ES-I3 (cell line): ENCODE measurements around the gene VAPB.

Experiments
- H3K36me3 ChIP-seq: 2 replicates; pipeline ENCODE4 v1.6.1; 2013; ENCODE audit warnings: mild to moderate bottlenecking, low read length, control low read depth, moderate library complexity; ENCODE audit not compliant: insufficient read depth
- H3K4me1 ChIP-seq: 2 replicates; pipeline ENCODE4 v1.6.1; 2013; ENCODE audit warnings: mild to moderate bottlenecking, control low read depth, low read length; ENCODE audit not compliant: insufficient read depth
- H3K9ac ChIP-seq: 2 replicates; pipeline ENCODE4 v1.6.1; 2013; ENCODE audit warnings: low read depth, mild to moderate bottlenecking, low read length, moderate library complexity
- H3K9me3 ChIP-seq: 2 replicates; pipeline ENCODE4 v1.6.1; 2013; ENCODE audit warnings: mild to moderate bottlenecking, low read length, moderate library complexity; ENCODE audit not compliant: control insufficient read depth, insufficient read depth

The VAPB gene

GRCh38 chr20:58389968-58390658, 1.1 kb downstream of the VAPB start:
- Histone ChIP-seq H3K36me3 (no peaks in the 10 kb centered on the region; the same call in 1 of the 2 replicates), H3K4me1 (peaks cover 4% of the 10 kb centered on the region), H3K9ac (peak overlapping the region; percentile 89), H3K9me3 (no peaks in the 10 kb centered on the region)

GRCh38 chr20:58390659-58391035, 1.6 kb downstream of the VAPB start:
- Histone ChIP-seq H3K9me3 (no peaks in the 10 kb centered on the region), H3K9ac (no peak overlapping the region), H3K36me3 (no peaks in the 10 kb centered on the region; the same call in 1 of the 2 replicates), H3K4me1 (peaks cover 7% of the 10 kb centered on the region)

DNA sequence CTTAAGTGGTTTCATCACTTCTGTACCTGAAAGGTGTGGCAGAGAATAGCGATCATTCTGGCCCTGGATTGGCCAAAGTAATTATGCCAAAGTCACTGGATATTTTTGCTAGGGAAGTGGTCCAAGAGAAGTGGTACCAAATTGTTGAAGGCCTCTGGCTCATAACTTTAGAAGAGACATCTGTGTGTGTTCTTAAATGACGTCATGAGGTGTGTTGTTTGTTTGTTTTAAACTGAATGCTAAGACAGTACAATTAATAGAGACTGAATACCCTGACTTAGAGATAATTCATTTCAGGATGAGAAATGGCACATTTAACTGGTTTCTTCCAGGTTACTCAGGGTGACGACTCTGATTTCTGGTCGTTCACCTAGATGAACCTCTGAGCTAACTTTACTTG, 3.3 kb downstream of the VAPB start:
- Histone ChIP-seq H3K4me1 (peaks cover 9% of the 10 kb centered on the region), H3K9me3 (no peaks in the 10 kb centered on the region), H3K9ac (no peak overlapping the region), H3K36me3 (no peaks in the 10 kb centered on the region; the same call in 1 of the 2 replicates)

DNA sequence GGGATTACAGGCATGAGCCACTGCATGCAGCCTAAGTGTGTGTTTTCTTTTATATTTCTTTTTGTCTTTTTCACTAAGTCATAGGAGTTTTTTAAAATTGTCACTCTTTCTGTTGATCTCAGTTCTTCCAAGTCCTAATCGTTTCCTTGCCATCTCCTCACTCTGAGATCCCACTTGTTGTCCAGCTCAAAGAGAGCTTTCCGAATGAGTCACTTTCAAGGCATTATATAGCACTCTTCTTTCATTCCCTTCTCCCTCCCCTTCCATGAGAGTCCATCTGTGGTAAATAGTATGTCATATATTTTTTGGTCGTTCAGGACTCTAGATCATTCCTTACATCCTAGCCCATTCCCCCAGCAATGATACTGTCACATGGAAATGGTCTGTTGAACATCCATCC, 4.3 kb downstream of the VAPB start:
- Histone ChIP-seq H3K36me3 (peaks cover 3% of the 10 kb centered on the region; the same call in 1 of the 2 replicates), H3K9me3 (no peaks in the 10 kb centered on the region), H3K9ac (no peak overlapping the region), H3K4me1 (peaks cover 9% of the 10 kb centered on the region)

- H3K4me1 ChIP-seq = peaks cover 9% of the 10 kb centered on the region
Observed at GRCh38 chr20:58394801-58395200, 5.8 kb downstream of the VAPB start.

DNA sequence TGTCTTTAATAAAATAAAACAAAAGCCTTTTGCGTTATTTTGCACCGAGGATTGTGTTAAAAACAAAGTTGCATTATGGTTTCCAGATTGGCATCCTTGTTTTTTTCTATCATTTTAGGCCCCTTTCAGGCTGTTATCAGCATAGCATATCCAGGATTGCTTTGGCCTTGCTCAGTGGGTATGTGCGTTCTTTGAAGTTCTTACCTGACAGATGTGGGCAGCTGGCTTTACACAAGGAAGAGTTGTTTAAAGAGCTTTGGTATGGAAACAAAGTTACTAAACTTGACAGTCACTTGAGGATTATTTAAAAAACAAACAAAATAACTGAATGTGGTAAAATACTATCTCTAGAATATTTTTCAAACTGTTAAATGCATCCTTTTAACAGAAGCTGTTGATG, 6.6 kb downstream of the VAPB start:
- Histone ChIP-seq H3K36me3 (peaks cover 3% of the 10 kb centered on the region; the same call in 1 of the 2 replicates), H3K4me1 (peaks cover 8% of the 10 kb centered on the region), H3K9me3 (no peaks in the 10 kb centered on the region), H3K9ac (no peak overlapping the region)

More at GRCh38 chr20:58394801-58395200, 5.8 kb downstream of the VAPB start:
- Histone ChIP-seq H3K9ac (no peak overlapping the region), H3K9me3 (no peaks in the 10 kb centered on the region), H3K36me3 (peaks cover 3% of the 10 kb centered on the region; the same call in 1 of the 2 replicates)

DNA sequence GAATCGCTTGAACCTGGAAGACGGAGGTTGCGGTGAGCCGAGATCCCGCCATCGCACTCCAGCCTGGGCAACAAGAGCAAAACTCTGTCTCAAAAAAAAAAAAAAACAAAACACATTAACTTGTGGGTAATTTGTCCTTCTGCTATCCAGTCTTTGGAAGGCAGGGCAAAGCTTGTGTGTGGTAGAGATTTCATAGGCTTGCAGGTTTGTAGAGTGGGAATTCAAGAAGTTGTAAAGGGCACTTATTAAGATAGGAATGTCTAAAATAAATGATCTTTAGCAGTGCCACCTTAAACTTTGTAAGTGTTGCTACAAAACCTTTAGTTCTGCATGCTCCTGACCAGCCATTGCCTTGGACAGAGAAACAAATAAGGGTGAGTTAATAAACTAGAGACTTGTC, 8.4 kb downstream of the VAPB start:
- Histone ChIP-seq H3K9me3 (no peaks in the 10 kb centered on the region), H3K36me3 (peaks cover 3% of the 10 kb centered on the region; the same call in 1 of the 2 replicates), H3K4me1 (peaks cover 9% of the 10 kb centered on the region), H3K9ac (no peak overlapping the region)

DNA sequence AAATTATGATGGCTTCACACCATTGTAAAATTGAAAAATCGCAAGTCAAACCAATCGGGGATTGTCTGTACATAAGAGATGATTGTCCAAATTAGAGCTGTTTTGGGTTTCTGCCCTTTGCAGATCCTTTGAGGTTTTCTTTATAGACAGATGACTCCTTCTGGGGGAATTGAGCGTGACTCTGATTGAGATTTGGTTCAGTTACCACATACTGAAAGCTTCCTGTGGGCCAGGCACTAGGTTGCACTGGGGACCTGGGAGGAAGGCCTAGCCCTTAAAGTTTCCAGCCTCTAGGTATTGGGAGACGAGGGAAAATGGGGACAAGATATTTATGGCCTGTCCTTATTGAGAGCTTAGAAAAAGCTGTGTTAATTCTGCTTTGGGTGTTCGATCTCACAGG, 9.2 kb downstream of the VAPB start:
- Histone ChIP-seq H3K4me1 (peaks cover 9% of the 10 kb centered on the region), H3K36me3 (peaks cover 3% of the 10 kb centered on the region; the same call in 1 of the 2 replicates), H3K9ac (no peak overlapping the region), H3K9me3 (no peaks in the 10 kb centered on the region)

GRCh38 chr20:58399926-58400325, 10.9 kb downstream of the VAPB start:
- H3K9ac ChIP-seq = no peak overlapping the region
- H3K9me3 ChIP-seq = no peaks in the 10 kb centered on the region
- peaks cover 3% of the 10 kb centered on the region; the same call in 1 of the 2 replicates for H3K36me3 ChIP-seq
- H3K4me1 ChIP-seq = peaks cover 9% of the 10 kb centered on the region

DNA sequence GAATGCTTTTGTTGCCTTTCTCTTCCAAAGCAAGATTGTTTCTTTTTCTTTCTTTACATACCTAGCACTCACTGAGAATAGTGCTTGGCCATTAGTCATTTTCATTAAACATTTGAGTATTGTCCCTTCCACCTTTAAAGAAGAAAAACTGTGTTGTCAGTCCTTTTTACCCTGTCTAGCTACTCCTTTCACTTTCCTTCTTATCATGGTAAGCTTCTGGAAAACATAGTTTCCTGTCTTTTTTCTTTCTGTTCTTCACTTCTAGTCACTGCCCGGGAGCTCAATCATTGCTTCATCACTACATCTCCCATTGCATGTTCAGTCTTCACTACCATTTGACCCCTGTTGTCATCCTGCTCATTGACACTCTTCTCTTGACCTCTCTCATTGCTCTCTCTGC, 12.1 kb downstream of the VAPB start:
- Histone ChIP-seq H3K36me3 (peaks cover 3% of the 10 kb centered on the region; the same call in 1 of the 2 replicates), H3K9ac (no peak overlapping the region), H3K4me1 (peaks cover 4% of the 10 kb centered on the region), H3K9me3 (no peaks in the 10 kb centered on the region)

DNA sequence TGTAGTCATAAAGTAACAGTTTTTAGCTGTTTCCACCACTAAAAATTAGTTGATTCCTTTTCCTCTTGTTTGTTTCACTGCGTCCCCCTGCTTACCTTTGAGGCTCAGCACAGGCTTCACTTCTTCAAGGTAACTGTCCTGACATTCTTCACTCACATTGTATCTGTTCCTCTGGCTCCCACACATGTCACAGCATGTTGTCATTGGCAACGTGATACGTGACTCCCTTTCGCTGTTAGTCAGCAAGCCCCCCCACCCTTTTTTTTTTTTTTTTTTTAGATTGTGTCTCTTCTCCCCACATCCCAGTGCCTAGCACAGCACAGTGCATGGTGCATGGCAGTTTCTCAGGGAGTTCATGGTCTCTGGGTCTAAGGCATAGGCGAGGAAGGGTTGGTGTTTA, 13.3 kb downstream of the VAPB start:
- Histone ChIP-seq H3K4me1 (peaks cover 4% of the 10 kb centered on the region), H3K9ac (no peak overlapping the region), H3K9me3 (no peaks in the 10 kb centered on the region), H3K36me3 (peaks cover 3% of the 10 kb centered on the region; the same call in 1 of the 2 replicates)

GRCh38 chr20:58402827-58403226, 13.8 kb downstream of the VAPB start:
- Histone ChIP-seq H3K36me3 (no peaks in the 10 kb centered on the region), H3K9me3 (no peaks in the 10 kb centered on the region), H3K4me1 (peaks cover 5% of the 10 kb centered on the region), H3K9ac (no peak overlapping the region)

DNA sequence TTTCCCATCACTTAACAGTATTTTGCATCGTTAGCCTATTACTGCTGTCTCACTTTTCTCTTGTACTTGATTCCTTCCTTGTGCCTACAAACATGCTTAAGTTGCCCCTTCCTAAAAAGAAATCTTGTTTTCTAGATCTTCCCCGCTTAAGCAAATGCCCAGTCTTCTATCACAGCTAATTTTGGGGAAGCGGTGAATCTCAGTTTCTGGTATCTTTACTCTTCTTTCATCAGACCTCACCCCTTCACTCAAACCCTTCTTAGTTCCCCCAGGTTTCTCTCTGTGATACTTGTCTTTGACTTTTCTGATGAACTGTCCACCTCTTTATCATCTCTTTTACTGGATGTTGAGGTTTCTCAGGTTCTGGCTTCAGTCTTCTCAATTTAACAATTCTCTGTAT, 14.2 kb downstream of the VAPB start:
- H3K9me3 ChIP-seq = no peaks in the 10 kb centered on the region
- H3K36me3 ChIP-seq = no peaks in the 10 kb centered on the region
- H3K4me1 ChIP-seq = peaks cover 9% of the 10 kb centered on the region
- no peak overlapping the region for H3K9ac ChIP-seq

DNA sequence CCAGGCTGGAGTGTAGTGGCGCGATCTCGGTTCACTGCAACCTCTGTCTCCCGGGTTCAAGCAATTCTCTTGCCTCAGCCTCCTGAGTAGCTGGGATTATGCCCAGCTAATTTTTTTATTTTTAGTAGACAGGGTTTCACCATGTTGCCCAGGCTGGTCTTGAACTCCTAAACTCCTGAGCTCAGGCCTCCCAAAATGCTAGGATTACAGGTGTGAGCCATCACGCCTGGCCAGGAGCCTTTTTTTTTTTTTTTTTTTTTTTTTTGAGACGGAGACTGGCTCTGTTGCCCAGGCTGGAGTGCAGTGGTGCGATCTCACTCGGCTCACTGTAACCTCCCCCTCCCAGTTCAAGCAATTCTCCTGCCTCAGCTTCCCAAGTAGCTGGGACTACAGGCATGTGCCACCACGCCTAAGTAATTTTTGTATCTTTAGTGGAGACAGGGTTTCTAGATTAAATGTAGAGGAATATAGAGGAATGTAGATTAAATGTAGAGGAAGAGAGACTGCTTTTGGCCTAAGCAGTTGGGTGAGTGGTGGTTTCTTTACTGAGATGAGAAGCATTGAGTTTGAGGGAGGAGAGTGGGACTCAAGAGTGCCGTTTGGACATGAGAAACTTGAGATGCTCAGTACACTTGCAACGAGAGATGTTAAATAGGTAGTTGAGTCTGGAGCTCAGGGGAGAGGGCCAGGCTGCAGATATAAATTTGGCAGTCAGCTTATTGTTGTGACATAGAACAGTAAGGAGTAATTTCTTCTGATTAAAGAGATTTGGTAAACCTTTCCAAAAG, 16.7 kb downstream of the VAPB start:
- H3K9me3 ChIP-seq = no peaks in the 10 kb centered on the region
- no peaks in the 10 kb centered on the region for H3K36me3 ChIP-seq
- no peak overlapping the region for H3K9ac ChIP-seq
- peaks cover 13% of the 10 kb centered on the region for H3K4me1 ChIP-seq
